Thyroid gland (tissue), 4 donors: Measurements from ENCODE around the gene ALPK3. TPM values are rescaled to one million over a fixed set of nuclear protein-coding genes. Genes with fewer than 3 reads are reported as not detected.

Experiments used
- DNase-seq, 2 donors: peaks; one replicate each; pipeline ENCODE4 v3.0.0-alpha.2; 2019
- H3K27ac ChIP-seq, 3 donors: fragments of 200-600 bp; sonication (generic); 1 replicate in 2 of 3; 2 replicates in 1 of 3; pipeline ENCODE4 v1.5.1; 2016 to 2019; ENCODE audit warnings: mild to moderate bottlenecking in 1 of 3, moderate library complexity in 1 of 3
- H3K27me3 ChIP-seq: fragments of 200-600 bp; sonication (generic); one replicate; pipeline ENCODE4 v1.5.1; 2019
- H3K36me3 ChIP-seq, 2 donors: fragments of 200-600 bp; sonication (generic); one replicate each; pipeline ENCODE4 v1.5.1; 2016 to 2019
- H3K4me1 ChIP-seq, 2 donors: fragments of 200-600 bp; sonication (generic); one replicate each; pipeline ENCODE4 v1.5.1; 2017 to 2019
- H3K4me3 ChIP-seq, 3 donors: fragments of 200-600 bp; sonication (generic); replicated peaks in 1 of 3; 1 replicate in 2 of 3; 2 replicates in 1 of 3; pipeline ENCODE4 v1.5.1; 2016; ENCODE audit warnings: mild to moderate bottlenecking in 1 of 3
- H3K9me3 ChIP-seq: fragments of 200-600 bp; sonication (generic); one replicate; pipeline ENCODE4 v1.5.1; 2017
- POLR2A ChIP-seq, 2 donors: fragments of 450-650 bp; IDR thresholded peaks; one replicate each; pipeline ENCODE4 v1.6.1; 2017; ENCODE audit warnings: antibody characterized with exemption in 2 of 2, mild to moderate bottlenecking in 2 of 2, moderate library complexity in 1 of 2
- WGBS, 2 donors: methylation state at CpG; one replicate each; pipeline ENCODE4 v1.1.5; 2017; 5-methylcytosine and 5-hydroxymethylcytosine counted together
- intact Hi-C: fragments of 100-400 bp; cut with DNase I; formaldehyde crosslinking; loops from one replicate; pipeline ENCODE4 v1.15.1; 2023
- total RNA-seq, 4 donors: library from RNA; depleted of rRNA; stranded (reverse); fragments of >200 nt; gene quantifications; one replicate each; pipeline ENCODE4 v1.2.3, GENCODE V29; 2016
- TF ChIP-seq, protein P1 (sequence below), 6 experiments: fragments of 200-600 bp in 3 of 6; fragments of 450-650 bp in 3 of 6; sonication (generic) in 3 of 6; IDR thresholded peaks; one replicate each; pipeline ENCODE4 v1.5.1; 2016 to 2019; ENCODE audit warnings: antibody characterized with exemption in 6 of 6, mild to moderate bottlenecking in 2 of 6, inconsistent platforms in 1 of 6, moderate library complexity in 1 of 6

The ALPK3 gene
- total RNA-seq, 4 donors from 2014 or later, result 5.8 to 10.4 (median 7.4) TPM

DNA sequence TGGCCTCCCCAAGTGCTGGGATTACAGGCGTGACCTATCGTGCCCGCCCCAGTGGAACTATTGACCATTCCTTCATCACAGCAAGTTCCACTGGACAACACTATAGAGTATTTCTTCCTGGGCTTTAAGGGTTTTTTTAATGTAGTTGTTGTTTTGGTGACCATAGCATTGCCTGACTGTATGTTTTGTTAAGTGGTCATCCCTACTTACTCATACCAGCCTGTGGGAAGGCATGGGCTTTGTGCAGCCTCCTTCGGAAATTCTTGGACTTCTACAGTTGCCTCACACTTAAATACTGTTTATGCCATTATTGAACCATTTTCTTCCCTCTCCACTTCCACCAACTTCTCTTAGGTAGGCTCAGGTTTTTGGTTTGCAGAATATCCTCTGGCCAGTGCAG, 19.9 kb upstream of the ALPK3 start:
- Histone ChIP-seq H3K9me3 (no peaks in the 10 kb centered on the region), H3K36me3 (peaks cover 43 to 54% of the 10 kb centered on the region in 2 donors), H3K4me1 (no peaks in the 10 kb centered on the region), H3K4me3 (no peak overlapping the region), H3K27me3 (no peaks in the 10 kb centered on the region), H3K27ac (no peak overlapping the region)
- WGBS, 2 donors, result 84 to 87% methylated on average over 4 of the region's 4 CpGs
- no peak for DNase-seq
- intact Hi-C loops, result no loop called here
- TF ChIP-seq, protein P1, sequence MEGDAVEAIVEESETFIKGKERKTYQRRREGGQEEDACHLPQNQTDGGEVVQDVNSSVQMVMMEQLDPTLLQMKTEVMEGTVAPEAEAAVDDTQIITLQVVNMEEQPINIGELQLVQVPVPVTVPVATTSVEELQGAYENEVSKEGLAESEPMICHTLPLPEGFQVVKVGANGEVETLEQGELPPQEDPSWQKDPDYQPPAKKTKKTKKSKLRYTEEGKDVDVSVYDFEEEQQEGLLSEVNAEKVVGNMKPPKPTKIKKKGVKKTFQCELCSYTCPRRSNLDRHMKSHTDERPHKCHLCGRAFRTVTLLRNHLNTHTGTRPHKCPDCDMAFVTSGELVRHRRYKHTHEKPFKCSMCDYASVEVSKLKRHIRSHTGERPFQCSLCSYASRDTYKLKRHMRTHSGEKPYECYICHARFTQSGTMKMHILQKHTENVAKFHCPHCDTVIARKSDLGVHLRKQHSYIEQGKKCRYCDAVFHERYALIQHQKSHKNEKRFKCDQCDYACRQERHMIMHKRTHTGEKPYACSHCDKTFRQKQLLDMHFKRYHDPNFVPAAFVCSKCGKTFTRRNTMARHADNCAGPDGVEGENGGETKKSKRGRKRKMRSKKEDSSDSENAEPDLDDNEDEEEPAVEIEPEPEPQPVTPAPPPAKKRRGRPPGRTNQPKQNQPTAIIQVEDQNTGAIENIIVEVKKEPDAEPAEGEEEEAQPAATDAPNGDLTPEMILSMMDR (IDR thresholded peaks at IDR 0.05), result no peak
- TF ChIP-seq POLR2A (IDR thresholded peaks at IDR 0.05), result no peak

GRCh38 chr15:84797801-84798200, 19.4 kb upstream of the ALPK3 start:
- peaks cover 49 to 59% of the 10 kb centered on the region in 2 donors for H3K36me3 ChIP-seq
- intact Hi-C loops, result no loop called here
- 95 to 100% methylated on average over 3 of the region's 3 CpGs for WGBS, 2 donors

DNA sequence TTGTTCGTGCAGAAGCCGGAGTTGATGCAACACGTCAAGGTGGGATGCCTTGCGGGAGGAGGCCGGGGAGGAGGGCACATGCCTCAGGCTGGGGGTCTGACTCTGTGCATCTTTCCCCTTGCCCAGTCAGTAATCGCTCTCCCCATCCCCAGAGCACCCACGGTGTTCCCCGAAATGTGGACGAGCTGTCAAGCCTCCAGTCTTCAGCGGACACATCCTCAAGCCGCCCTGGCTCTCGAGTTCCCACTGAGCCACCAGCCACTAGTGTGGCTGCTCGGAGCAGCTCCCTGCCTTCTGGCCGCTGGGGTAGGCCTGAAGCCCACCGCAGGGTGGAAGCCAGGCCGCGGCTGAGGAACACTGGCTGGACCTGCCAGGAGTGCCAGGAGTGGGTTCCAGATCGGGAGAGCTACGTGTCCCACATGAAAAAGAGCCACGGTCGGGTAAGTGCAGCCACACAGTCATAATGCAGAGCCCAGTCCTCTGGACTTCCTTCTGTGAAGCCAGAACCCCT, 18.7 kb upstream of the ALPK3 start:
- H3K27me3 ChIP-seq, result no peaks in the 10 kb centered on the region
- H3K9me3 ChIP-seq, result no peaks in the 10 kb centered on the region
- no peak for TF ChIP-seq POLR2A (IDR thresholded peaks at IDR 0.05)
- TF ChIP-seq, protein P1 (IDR thresholded peaks at IDR 0.05), result no peak
- intact Hi-C loops, result no loop called here
- H3K4me1 ChIP-seq, result no peaks in the 10 kb centered on the region
- no peak overlapping the region for H3K4me3 ChIP-seq
- peaks cover 49 to 59% of the 10 kb centered on the region in 2 donors for H3K36me3 ChIP-seq
- DNase-seq, result no peak
- H3K27ac ChIP-seq, result no peak overlapping the region
- 97 to 99% methylated on average over 16 to 19 of the region's 21 CpGs for WGBS, 2 donors

More at GRCh38 chr15:84797801-84798200, 19.4 kb upstream of the ALPK3 start:
- no peaks in the 10 kb centered on the region for H3K4me1 ChIP-seq
- no peaks in the 10 kb centered on the region for H3K27me3 ChIP-seq
- H3K27ac ChIP-seq, result no peak overlapping the region
- TF ChIP-seq POLR2A (IDR thresholded peaks at IDR 0.05), result no peak
- TF ChIP-seq, protein P1 (IDR thresholded peaks at IDR 0.05), result no peak
- no peak for DNase-seq
- no peak overlapping the region for H3K4me3 ChIP-seq
- no peaks in the 10 kb centered on the region for H3K9me3 ChIP-seq

DNA sequence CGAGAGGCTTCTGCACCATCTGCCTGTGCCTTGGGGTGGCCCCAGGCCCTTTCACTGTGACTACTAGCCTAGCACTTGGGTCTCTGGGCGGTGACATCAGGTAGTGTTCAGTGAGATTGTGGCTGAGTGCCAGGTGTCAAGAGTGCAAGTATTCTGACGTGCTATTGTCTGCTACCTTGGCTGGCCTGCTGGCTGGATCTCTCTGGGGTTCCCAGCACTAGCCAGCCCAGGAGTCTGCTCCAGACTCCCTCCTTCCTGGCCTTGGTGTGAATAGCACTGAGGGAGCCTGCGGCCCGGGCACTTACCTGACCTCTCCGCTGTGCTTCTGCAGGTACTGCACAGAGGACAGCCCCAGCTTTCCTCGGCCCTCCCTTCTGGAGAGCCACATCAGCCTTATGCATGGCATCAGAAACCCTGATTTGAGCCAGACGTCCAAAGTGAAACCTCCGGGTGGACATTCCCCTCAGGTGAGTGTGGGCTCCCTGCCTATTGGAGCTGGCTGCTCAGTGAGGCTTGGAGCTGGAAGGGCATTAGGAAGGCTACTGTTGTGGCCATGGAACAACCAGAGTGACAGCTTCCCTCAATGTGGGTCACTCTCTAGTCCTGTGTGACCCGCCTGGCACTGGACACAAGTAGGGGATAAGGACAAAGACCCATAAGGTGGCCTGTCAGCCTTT, 17.5 kb upstream of the ALPK3 start:
- no peaks in the 10 kb centered on the region for H3K4me1 ChIP-seq
- intact Hi-C loops, result no loop called here
- no peak overlapping the region for H3K27ac ChIP-seq
- DNase-seq, result no peak
- H3K4me3 ChIP-seq, result no peak overlapping the region
- 81 to 94% methylated on average over 4 to 7 of the region's 10 CpGs for WGBS, 2 donors
- TF ChIP-seq, protein P1 (IDR thresholded peaks at IDR 0.05), result no peak
- no peak for TF ChIP-seq POLR2A (IDR thresholded peaks at IDR 0.05)
- H3K9me3 ChIP-seq, result no peaks in the 10 kb centered on the region
- peaks cover 49 to 58% of the 10 kb centered on the region in 2 donors for H3K36me3 ChIP-seq
- no peaks in the 10 kb centered on the region for H3K27me3 ChIP-seq

- H3K36me3 ChIP-seq, result peaks cover 49 to 58% of the 10 kb centered on the region in 2 donors
These were observed 16.8 kb upstream of the ALPK3 start for GRCh38 chr15:84800365-84800806.

More at GRCh38 chr15:84800365-84800806, 16.8 kb upstream of the ALPK3 start:
- Histone ChIP-seq H3K4me3 (no peak overlapping the region), H3K4me1 (no peaks in the 10 kb centered on the region), H3K27me3 (no peaks in the 10 kb centered on the region), H3K9me3 (no peaks in the 10 kb centered on the region), H3K27ac (no peak overlapping the region)
- intact Hi-C loops, result no loop called here
- WGBS, 2 donors, result 86 to 90% methylated on average over 3 of the region's 3 CpGs
- no peak for TF ChIP-seq POLR2A (IDR thresholded peaks at IDR 0.05)
- TF ChIP-seq, protein P1 (IDR thresholded peaks at IDR 0.05), result no peak
- no peak for DNase-seq
